ENCODE data around the gene GFPT2. TPM values are rescaled to one million over a fixed set of nuclear protein-coding genes. Genes with fewer than 3 reads are reported as not detected.

The GFPT2 gene
- total and polyA plus RNA-seq, 2 of the 8 experiments (the other 6 are each of a cell fraction or from before 2014, with no cell fraction given), result 83.7 to 143 TPM

- H3K4me3 ChIP-seq (ENCODE audit: extremely low read depth in 1 of 4, insufficient read depth in 2 of 4, low read depth in 3 of 4, low read length in 4 of 4), result no peak overlapping the region
- no peak overlapping the region for H4K8ac ChIP-seq (ENCODE audit: extremely low read depth, insufficient read depth, low read length)
- CTCF ChIA-PET (ENCODE audit: partially characterized antibody), result interaction anchor here (1.3 to 1.9 kb wide), 2 partner anchors 67 to 102 kb away, joined by 4 to 8 read pairs; no protein-coding TSS in a partner anchor
- no peaks in the 10 kb centered on the region for H3K9me3 ChIP-seq (ENCODE audit: insufficient read depth in 2 of 2, low read depth in 1 of 2, low read length in 1 of 2)
- no peak overlapping the region for H2BK15ac ChIP-seq (ENCODE audit: low read length)
- no peak overlapping the region for H3K18ac ChIP-seq (ENCODE audit: extremely low read depth, low read length)
- H3K14ac ChIP-seq (ENCODE audit: insufficient read length), result no peak overlapping the region
- FAIRE-seq (no peak), DNase-seq (ENCODE audit: low read depth in 1 of 2, low spot score in 2 of 2) (no peak)
- no peak overlapping the region for H3K23ac ChIP-seq (ENCODE audit: insufficient read length)
- no peak overlapping the region for H3K27ac ChIP-seq (ENCODE audit: low read depth, low read length)
- no peaks in the 10 kb centered on the region for H4K20me1 ChIP-seq (replicated peaks in 1 of 2; ENCODE audit: control insufficient read depth in 1 of 2, insufficient read depth in 2 of 2, low read length in 2 of 2)
- no peaks in the 10 kb centered on the region for H3K79me1 ChIP-seq (ENCODE audit: low read depth, low read length)
- no peaks in the 10 kb centered on the region for H3K27me3 ChIP-seq (replicated peaks in 1 of 4; ENCODE audit: control insufficient read depth in 3 of 4, extremely low read depth in 1 of 4, insufficient read depth in 3 of 4, low read length in 3 of 4)
- no peak overlapping the region for H2BK120ac ChIP-seq (replicated peaks; ENCODE audit: low read depth, low read length)
- TF ChIP-seq FOSL1 (IDR thresholded peaks at IDR 0.05; ENCODE audit: insufficient read depth, low read depth, low read length) (no peak), BRCA1 (IDR thresholded peaks at IDR 0.05; ENCODE audit: low read depth, low read length) (no peak)
- H3K56ac ChIP-seq (replicated peaks; ENCODE audit: insufficient read length, low read depth, low read length), result no peak overlapping the region
- POLR2A ChIA-PET (ENCODE audit: partially characterized antibody), result no interaction called here
- H3K4me1 ChIP-seq (replicated peaks in 1 of 4; ENCODE audit: control insufficient read depth in 3 of 4, insufficient read depth in 4 of 4, low read length in 3 of 4), result no peaks in the 10 kb centered on the region; a peak in 1 of 7 replicates
- no peaks in the 10 kb centered on the region for H3K36me3 ChIP-seq (ENCODE audit: control insufficient read depth in 2 of 4, insufficient read depth in 4 of 4, low read length in 3 of 4)
- H2BK5ac ChIP-seq (ENCODE audit: low read depth, low read length), result no peak overlapping the region
- no peak overlapping the region for H3K4me2 ChIP-seq (ENCODE audit: insufficient read depth in 1 of 2, low read depth in 2 of 2, low read length in 2 of 2)
- no peak overlapping the region for H3K9ac ChIP-seq (replicated peaks in 1 of 4; ENCODE audit: extremely low read depth in 1 of 4, low read depth in 3 of 4, low read length in 3 of 4)
- H2BK12ac ChIP-seq (ENCODE audit: low read depth, low read length), result peak overlapping the region; percentile 23; the same call in 1 of the 2 replicates
- no peaks in the 10 kb centered on the region for H3K79me2 ChIP-seq (ENCODE audit: control insufficient read depth in 1 of 2, insufficient read depth in 2 of 2, low read length in 2 of 2)
- H2AK5ac ChIP-seq (ENCODE audit: low read depth, low read length), result no peak overlapping the region
- 93% methylated on average over 16 of the region's 16 CpGs; no CpG with 5 or more reads in 1 of the 2 experiments for WGBS, 2 experiments (ENCODE audit: extremely low coverage in 1 of 2, insufficient coverage in 1 of 2, insufficient read length in 1 of 2, insufficient replicate concordance in 2 of 2, low coverage in 1 of 2, low lambda C conversion rate in 2 of 2, missing lambda C conversion rate in 1 of 2)
- no peak overlapping the region for H3K4ac ChIP-seq (replicated peaks; ENCODE audit: insufficient read length, low read depth, low read length)
- H2BK20ac ChIP-seq (ENCODE audit: low read length), result no peak overlapping the region
- H2AFZ ChIP-seq (ENCODE audit: low read length), result no peak overlapping the region
- H4K5ac ChIP-seq (ENCODE audit: insufficient read length, low read depth, low read length), result no peak overlapping the region
- H4K91ac ChIP-seq (replicated peaks; ENCODE audit: insufficient read length, low read length), result no peak overlapping the region
- no peaks in the 10 kb centered on the region for H3K23me2 ChIP-seq (ENCODE audit: low read depth, low read length)
Observed at GRCh38 chr5:180395540-180396274, 42.6 kb upstream of the GFPT2 start.

Data from H1 (cell line).